Endothelial cell (in vitro differentiated cells): ENCODE results near the gene TENM3. TPM values are rescaled to one million over a fixed set of nuclear protein-coding genes. Genes with fewer than 3 reads are reported as not detected.

Experiments used
- DNase-seq: peaks from one replicate; pipeline ENCODE4 v3.0.0; 2021; ENCODE audit warnings: low spot score
- H3K27ac Mint-ChIP-seq: one replicate; pipeline ENCODE4 v1.8.0; 2021; ENCODE audit warnings: mixed read lengths, inconsistent platforms; ENCODE audit not compliant: unreplicated experiment
- H3K27me3 Mint-ChIP-seq: one replicate; pipeline ENCODE4 v1.8.0; 2021; ENCODE audit warnings: mild to moderate bottlenecking, moderate library complexity, mixed read lengths, inconsistent platforms; ENCODE audit not compliant: unreplicated experiment
- H3K36me3 Mint-ChIP-seq: one replicate; pipeline ENCODE4 v1.8.0; 2021; ENCODE audit warnings: mild to moderate bottlenecking, low read depth, mixed read lengths, inconsistent platforms; ENCODE audit not compliant: unreplicated experiment
- H3K4me1 Mint-ChIP-seq: one replicate; pipeline ENCODE4 v1.8.0; 2021; ENCODE audit warnings: mild to moderate bottlenecking, mixed read lengths, inconsistent platforms; ENCODE audit not compliant: unreplicated experiment
- H3K4me3 Mint-ChIP-seq: one replicate; pipeline ENCODE4 v1.8.0; 2021; ENCODE audit warnings: mild to moderate bottlenecking, mixed read lengths, inconsistent platforms; ENCODE audit not compliant: unreplicated experiment
- H3K9me3 Mint-ChIP-seq: one replicate; pipeline ENCODE4 v1.8.0; 2021; ENCODE audit warnings: mixed read lengths, inconsistent platforms; ENCODE audit not compliant: unreplicated experiment
- total RNA-seq: library from RNA; stranded (reverse); fragmentation: NEBNext Ultra II Directional; extraction: Animal tissue kit (Norgen Biotek cat#: 25700); gene quantifications from one replicate; pipeline ENCODE4 v1.2.1, GENCODE V29; 2021; ENCODE audit not compliant: unreplicated experiment
- TF ChIP-seq, protein P1 (sequence below): fragments of 200-600 bp; sonication (generic); IDR thresholded peaks from one replicate; pipeline ENCODE4 v1.5.0; 2021; ENCODE audit warnings: antibody characterized with exemption; ENCODE audit not compliant: unreplicated experiment

Gene TENM3
- total RNA-seq, 1 donor from 2014 or later = 29.7 TPM

DNA sequence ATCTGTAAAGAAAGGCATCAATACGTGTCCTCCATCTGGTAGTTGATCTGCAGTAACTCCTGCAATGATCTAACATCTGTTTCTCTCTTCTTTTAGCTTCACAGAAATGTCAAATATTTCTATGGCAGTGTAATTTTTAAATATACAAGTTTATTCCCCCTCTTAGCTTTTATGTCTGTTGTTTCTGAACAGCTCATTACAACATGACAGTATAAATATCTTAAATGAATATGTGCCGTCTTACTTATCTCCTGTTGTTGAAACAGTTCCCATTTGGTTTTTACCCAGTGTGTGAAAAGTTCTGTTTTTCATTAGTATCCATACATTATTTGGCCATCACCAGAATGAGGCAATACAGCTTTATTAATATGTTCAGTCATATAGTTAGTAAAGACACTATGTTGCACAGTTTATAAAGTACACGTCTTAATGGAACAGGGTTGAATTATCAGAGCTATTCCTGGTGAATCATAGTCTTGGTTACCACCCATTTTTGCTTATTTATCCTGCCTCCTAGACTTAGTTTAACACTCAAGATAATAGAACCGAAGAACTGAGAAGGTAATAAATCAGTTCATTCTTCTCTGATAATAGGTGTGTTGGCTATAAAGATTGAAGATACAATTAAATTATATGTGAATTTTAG is 321.6 kb downstream of the TENM3 start:
- no peak for DNase-seq
- Mint-ChIP-seq H3K36me3 (no peaks in the 10 kb centered on the region), H3K27ac (no peak overlapping the region), H3K9me3 (no peaks in the 10 kb centered on the region), H3K27me3 (peaks cover 4% of the 10 kb centered on the region), H3K4me1 (peaks cover 27% of the 10 kb centered on the region), H3K4me3 (no peak overlapping the region)
- TF ChIP-seq, protein P1, sequence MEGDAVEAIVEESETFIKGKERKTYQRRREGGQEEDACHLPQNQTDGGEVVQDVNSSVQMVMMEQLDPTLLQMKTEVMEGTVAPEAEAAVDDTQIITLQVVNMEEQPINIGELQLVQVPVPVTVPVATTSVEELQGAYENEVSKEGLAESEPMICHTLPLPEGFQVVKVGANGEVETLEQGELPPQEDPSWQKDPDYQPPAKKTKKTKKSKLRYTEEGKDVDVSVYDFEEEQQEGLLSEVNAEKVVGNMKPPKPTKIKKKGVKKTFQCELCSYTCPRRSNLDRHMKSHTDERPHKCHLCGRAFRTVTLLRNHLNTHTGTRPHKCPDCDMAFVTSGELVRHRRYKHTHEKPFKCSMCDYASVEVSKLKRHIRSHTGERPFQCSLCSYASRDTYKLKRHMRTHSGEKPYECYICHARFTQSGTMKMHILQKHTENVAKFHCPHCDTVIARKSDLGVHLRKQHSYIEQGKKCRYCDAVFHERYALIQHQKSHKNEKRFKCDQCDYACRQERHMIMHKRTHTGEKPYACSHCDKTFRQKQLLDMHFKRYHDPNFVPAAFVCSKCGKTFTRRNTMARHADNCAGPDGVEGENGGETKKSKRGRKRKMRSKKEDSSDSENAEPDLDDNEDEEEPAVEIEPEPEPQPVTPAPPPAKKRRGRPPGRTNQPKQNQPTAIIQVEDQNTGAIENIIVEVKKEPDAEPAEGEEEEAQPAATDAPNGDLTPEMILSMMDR = no peak

- Mint-ChIP-seq H3K27me3 (peaks cover 1% of the 10 kb centered on the region), H3K4me1 (peaks cover 17% of the 10 kb centered on the region), H3K27ac (peak overlapping the region; percentile 79), H3K36me3 (no peaks in the 10 kb centered on the region), H3K9me3 (no peaks in the 10 kb centered on the region), H3K4me3 (no peak overlapping the region)
- no peak for DNase-seq
- TF ChIP-seq, protein P1 = no peak
Observed at GRCh38 chr4:182567119-182567518, 323.9 kb downstream of the TENM3 start.

DNA sequence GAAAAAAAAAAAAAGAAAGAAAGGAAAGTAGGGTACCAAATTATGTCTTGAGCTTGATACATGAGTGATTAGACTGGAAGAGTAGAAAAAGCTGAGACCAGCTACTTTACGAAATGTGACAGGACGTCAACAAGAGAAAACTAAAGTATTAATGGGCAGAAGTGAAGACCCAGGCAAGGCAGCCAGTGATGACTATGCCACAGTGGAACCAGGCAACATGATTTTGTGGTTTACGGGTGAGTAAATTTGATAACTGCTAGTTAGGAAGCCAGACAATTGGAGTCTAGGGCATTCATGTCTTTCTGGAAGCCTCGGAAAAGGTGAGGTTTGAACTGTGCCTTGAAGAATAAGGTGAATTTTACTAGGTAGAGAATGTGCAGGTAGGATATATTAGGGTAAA is 326.4 kb downstream of the TENM3 start:
- no peaks in the 10 kb centered on the region for H3K9me3 Mint-ChIP-seq
- H3K4me1 Mint-ChIP-seq = peaks cover 22% of the 10 kb centered on the region
- DNase-seq = no peak
- no peak overlapping the region for H3K4me3 Mint-ChIP-seq
- TF ChIP-seq, protein P1 = no peak
- H3K36me3 Mint-ChIP-seq = no peaks in the 10 kb centered on the region
- H3K27me3 Mint-ChIP-seq = peaks cover 1% of the 10 kb centered on the region
- no peak overlapping the region for H3K27ac Mint-ChIP-seq

DNA sequence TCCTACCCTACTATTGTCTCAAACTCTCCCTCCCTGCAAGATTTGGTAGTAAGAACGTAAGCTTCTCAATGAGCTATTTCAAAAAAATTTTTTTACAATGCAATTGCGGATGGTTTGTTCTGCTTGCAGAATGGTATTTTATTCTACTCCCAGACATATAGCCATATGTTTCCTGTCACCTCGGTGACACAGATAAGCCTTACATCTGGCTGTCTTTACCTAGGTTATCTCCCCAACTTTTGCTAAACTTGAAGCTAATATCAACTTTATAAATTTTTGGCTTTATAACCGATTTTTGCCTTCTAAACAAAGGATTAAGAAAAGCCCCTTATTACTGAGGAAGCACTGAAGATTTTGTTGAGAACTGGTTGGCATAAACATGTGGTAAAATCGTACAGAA is 331.5 kb downstream of the TENM3 start:
- TF ChIP-seq, protein P1 = no peak
- Mint-ChIP-seq H3K9me3 (no peaks in the 10 kb centered on the region), H3K4me1 (peaks cover 11% of the 10 kb centered on the region), H3K4me3 (no peak overlapping the region), H3K27me3 (no peaks in the 10 kb centered on the region), H3K27ac (no peak overlapping the region), H3K36me3 (no peaks in the 10 kb centered on the region)
- no peak for DNase-seq

DNA sequence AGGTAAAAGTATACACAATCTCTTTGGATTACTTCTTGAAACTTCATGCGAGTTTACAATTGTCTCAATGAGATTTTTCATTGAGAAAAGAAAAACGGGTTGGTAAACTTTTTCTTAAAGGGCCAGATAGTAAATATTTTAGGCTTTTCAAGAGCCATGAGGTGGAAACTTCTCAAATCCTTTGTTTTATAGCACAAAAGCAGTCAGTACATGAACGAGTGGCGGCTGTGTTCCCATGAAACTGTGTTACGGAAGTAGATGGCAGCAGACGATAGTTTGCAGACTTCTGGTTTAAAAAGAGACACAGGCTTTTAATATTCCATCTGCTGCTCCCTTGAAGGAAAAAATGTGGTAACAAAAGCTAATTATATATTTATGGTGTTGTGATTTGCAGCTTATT is 332.0 kb downstream of the TENM3 start:
- H3K27ac Mint-ChIP-seq = no peak overlapping the region
- no peak for DNase-seq
- no peak overlapping the region for H3K4me3 Mint-ChIP-seq
- TF ChIP-seq, protein P1 = no peak
- H3K27me3 Mint-ChIP-seq = no peaks in the 10 kb centered on the region
- H3K36me3 Mint-ChIP-seq = no peaks in the 10 kb centered on the region
- H3K4me1 Mint-ChIP-seq = peaks cover 11% of the 10 kb centered on the region
- H3K9me3 Mint-ChIP-seq = no peaks in the 10 kb centered on the region
